ENCODE data around the gene NUP54.

The NUP54 gene

GRCh38 chr4:76141241-76141640, 7.0 kb downstream of the NUP54 start:
- no peak for DNase-seq

- no peak for DNase-seq
Observed at GRCh38 chr4:76127754-76128153, 20.4 kb downstream of the NUP54 start.

GRCh38 chr4:76125816-76126215, 22.4 kb downstream of the NUP54 start:
- peak; percentile 10 for DNase-seq

- peak; percentile 20 for DNase-seq
Observed at GRCh38 chr4:76120199-76120598, 28.0 kb downstream of the NUP54 start.

- DNase-seq, result no peak
Observed at GRCh38 chr4:76117536-76117935, 30.7 kb downstream of the NUP54 start.

- DNase-seq, result no peak
Observed at GRCh38 chr4:76116821-76117220, 31.4 kb downstream of the NUP54 start.

- DNase-seq, result no peak
Observed at GRCh38 chr4:76108467-76109181, 39.6 kb downstream of the NUP54 start.

- DNase-seq, result no peak
Observed at GRCh38 chr4:76106442-76106841, 41.8 kb downstream of the NUP54 start.

- DNase-seq, result no peak
Observed at GRCh38 chr4:76105652-76106051, 42.5 kb downstream of the NUP54 start.

- DNase-seq, result no peak
Observed at GRCh38 chr4:76096076-76096475, 52.1 kb downstream of the NUP54 start.

- DNase-seq, result no peak
Observed at GRCh38 chr4:76095568-76095967, 52.6 kb downstream of the NUP54 start.

- DNase-seq, result no peak
Observed at GRCh38 chr4:76091052-76091451, 57.1 kb downstream of the NUP54 start.

- no peak for DNase-seq
Observed at GRCh38 chr4:76090241-76090691, 57.9 kb downstream of the NUP54 start.

GRCh38 chr4:76088719-76089118, 59.5 kb downstream of the NUP54 start:
- no peak for DNase-seq

- peak; percentile 64 for DNase-seq
Observed at GRCh38 chr4:76087007-76087769, 61.0 kb downstream of the NUP54 start.

- DNase-seq, result no peak
Observed at GRCh38 chr4:76084542-76084941, 63.7 kb downstream of the NUP54 start.

- DNase-seq, result no peak
Observed at GRCh38 chr4:76083386-76083988, 64.7 kb downstream of the NUP54 start.

GRCh38 chr4:76078033-76078613, 70.1 kb downstream of the NUP54 start:
- DNase-seq, result no peak

- DNase-seq, result no peak
Observed at GRCh38 chr4:76074993-76075600, 73.1 kb downstream of the NUP54 start.

GRCh38 chr4:76074468-76074867, 73.7 kb downstream of the NUP54 start, which contains the start of gene ART3:
TSS of gene ART3 (plus strand) at chr4:76074709. CDS start at chr4:76075890, 1,181 bp downstream.
- no peak for DNase-seq

- DNase-seq, result no peak
Observed at GRCh38 chr4:76072760-76073159, 75.4 kb downstream of the NUP54 start.

- peak; percentile 3 for DNase-seq
Observed at GRCh38 chr4:76067652-76068286, 80.4 kb downstream of the NUP54 start.
